Activated naive CD4-positive, alpha-beta T cell treated with anti-CD3 and anti-CD28 coated beads, Interleukin-2, amount 50 U/mL, for 16 hours (primary cell): ENCODE measurements around the gene XPO6.

Source experiments
- DNase-seq: peaks from one replicate; pipeline ENCODE4 v3.0.0-alpha.2; 2020

Gene XPO6

DNA sequence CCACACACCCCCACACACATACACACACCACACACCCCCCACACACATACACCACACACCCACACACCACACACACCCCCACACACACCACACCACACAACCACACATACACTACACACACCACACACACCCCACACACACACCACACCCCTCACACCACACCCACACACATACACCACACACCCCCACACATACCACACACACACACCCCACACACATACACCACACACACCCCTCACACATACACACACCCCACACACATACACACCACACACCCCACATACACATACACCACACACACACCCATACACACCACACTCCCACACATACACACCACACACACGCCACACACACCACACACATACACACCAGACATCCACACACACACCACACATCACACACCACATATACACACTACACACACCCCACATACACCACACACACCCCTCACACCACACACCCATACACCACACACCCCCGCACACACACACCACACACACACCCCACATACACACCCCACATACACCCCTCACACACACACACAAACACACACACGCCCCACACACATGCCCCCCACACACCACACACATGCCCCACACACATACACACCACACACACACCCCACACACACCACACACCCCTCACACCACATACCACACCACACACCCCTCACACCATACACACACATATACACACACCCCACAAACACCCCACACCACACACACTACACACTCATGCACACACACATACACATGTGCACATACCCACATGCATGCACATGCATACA, 122.4 kb downstream of the XPO6 start:
- DNase-seq: no peak

DNA sequence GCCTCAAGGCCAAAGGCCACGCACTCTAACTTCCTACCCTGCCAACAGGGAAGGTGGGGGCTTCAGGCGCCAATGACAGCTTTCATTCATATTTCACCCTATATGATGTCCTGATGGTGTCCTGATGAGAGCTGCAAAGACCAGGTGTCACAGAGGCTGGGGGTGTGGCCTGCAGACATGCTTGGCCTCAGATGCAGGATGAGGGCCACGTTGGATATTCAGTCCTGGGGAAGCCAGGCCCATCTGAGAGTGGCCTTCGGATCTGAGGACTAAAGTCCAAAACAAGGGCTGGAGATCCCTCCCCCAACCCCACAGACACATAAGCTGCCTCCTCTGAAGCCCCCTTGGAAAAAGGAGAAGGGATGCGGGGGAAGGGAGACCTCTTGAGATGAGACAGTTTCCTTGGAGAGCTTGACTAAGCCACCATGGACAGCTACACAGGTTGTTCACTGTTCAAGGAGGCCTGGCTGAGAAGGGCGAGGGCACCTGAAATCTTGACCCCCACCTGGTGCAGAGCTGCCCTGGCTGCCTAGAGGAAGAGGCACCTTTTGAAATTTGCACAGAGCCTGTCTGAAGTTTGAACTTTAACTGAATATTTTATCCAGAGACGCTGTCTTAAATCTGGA, 124.0 kb downstream of the XPO6 start:
- no peak for DNase-seq

DNA sequence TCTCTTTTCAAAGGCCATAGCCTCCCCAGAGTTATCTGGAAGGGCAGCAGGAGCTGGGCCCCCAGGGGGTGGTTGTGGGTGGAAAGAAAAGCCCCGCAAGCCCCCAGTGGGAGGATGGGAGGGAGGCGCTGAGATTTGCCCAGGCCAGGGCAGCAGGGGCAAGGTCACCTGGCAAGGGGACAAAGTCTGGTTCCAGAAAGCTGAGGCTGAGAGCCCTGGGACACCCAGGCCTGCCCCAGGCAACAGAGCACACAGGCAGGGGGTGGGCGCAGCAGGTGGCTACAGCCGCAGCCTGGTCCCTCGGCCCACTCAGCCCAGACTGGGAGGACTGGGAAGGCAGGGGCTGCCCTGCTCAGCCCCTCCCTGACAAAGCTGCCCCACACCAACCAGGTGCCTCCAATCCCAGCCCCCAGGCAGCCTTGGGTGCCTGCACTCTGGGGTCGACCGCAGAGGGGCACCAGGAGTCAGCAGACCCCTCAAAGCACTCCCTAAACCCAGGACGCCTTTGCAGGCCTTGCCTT, 124.6 kb downstream of the XPO6 start:
- no peak for DNase-seq

DNA sequence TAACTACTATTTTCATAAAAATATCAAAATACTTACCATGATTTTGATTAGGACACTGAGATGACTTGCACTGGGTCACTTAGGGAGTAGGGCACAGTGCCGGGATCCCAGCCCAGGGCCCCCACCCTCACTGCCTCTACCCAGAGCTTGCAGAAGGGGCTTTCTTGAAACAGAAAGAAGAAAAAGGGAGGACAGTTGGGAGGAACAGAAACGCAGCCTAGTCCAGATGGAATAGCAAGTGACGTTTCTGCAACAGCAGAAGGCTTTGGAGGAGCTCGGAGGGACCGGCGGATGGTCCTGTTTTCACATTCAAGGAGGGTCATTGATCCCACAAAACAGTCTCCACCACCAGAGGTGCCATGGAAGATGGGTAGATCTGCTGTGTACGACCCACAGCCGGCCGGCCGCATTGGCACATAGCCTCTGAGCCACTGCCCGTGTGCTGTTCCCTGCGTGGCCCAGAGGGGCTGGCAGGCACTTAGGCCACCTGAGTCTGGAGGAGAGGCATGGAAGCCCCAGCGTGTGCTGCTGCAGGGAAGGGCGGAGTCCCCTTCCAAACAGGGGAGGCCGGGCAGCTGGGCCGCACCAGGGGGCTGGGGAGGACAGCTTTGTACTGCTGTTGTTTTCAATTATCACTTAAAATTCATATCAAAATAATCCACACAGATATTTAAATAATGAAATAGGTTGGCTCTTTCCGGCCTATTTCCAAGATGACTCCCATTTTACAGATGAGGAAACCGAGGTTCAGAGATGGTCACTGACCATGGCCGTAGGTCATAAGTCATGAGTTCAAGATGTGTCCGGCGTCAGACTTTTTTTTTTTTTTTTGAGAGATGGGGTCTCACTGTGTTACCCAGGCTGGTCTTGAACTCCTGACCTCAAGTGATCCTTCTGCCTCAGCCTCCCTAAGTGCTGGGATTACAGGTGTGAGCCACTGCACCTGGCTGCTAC, 125.3 kb downstream of the XPO6 start:
- DNase-seq: no peak

GRCh38 chr16:28085389-28086171, 126.2 kb downstream of the XPO6 start:
- no peak for DNase-seq

DNA sequence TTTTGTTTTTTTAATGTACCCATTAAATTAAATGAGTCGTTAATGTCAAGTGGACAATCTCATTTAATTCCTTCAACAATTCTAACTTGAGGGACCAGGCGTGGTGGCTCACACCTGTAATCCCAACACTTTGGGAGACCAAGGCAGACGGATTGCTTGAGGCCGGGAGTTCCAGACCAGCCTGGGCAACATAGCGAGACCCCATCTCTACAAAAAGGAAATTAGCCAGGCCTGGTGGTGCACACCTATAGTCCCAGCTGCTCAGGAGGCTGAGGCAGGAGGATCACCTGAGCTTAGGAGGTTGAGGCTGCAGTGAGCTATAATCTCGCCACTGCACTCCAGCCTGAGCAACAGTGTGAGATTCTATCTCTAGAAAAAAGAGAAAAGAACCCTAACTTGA, 127.6 kb downstream of the XPO6 start:
- DNase-seq: no peak

DNA sequence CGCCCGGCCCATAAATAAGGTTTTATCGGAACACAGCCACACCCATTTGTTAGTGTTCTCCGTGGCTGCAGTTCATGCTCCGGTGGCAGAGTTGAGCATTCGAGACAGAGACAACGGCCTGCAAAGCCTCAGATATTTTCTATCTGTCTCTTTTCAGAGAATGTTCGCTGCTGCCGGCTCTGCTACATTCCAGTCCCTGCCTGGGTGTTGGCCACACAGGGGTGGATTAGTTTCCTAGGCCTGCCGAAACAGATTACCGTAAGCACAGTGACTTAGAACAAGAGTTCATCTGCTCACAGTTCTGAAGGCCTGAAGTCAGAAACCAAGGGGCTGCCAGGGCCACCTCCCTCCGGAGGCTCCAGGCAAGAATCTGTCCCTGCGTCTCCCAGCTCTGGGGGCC, 129.1 kb downstream of the XPO6 start:
- no peak for DNase-seq

DNA sequence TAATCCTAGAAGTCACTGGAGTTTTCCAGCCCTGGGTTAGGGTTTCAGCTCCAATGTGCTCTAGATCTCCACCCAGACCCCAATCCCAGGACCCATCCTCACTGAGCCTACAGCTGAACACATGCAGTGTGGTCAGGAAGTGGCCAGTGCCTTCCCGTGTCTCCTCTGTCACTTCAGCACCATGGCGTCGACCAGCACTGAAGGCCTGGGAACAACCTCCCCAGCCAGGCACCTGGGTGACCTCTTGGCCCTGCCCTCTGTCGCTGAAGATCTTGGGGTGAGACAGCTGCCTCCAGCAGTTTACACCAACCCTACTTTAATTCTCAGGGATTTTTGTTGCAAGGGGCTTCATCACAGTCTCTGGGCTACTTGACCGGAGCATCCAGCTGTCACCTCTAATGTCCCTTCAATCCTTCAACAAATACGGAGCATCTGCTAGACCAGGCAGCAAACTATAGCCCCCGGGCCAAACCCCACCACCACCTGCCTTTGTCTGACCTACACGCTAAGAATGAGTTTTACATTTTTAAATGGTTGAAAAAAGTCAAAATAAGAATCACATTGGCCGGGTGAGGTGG, 130.3 kb downstream of the XPO6 start:
- DNase-seq: no peak

GRCh38 chr16:28078261-28078660, 133.5 kb downstream of the XPO6 start:
- DNase-seq: no peak

- no peak for DNase-seq
These were observed 137.9 kb downstream of the XPO6 start for GRCh38 chr16:28073836-28074235.

DNA sequence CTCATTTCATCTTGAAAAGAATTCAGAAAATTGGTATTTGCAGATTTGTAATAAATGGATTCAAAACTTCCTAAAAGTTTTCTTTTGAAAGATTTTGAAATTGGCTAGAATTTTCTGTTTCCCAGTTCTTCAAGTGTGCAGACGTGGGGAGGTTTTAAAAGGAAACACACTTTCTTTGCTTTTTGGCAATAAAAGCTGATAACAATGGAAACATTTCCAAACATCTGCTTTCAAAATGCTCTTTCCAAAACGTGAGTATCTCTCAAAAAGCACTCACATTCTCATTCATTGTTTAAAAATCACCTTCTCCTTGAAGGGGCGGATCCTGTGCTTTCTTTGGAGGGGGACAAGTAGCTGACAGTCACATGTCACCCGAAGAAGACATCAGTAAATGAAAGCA, 139.7 kb downstream of the XPO6 start:
- no peak for DNase-seq

DNA sequence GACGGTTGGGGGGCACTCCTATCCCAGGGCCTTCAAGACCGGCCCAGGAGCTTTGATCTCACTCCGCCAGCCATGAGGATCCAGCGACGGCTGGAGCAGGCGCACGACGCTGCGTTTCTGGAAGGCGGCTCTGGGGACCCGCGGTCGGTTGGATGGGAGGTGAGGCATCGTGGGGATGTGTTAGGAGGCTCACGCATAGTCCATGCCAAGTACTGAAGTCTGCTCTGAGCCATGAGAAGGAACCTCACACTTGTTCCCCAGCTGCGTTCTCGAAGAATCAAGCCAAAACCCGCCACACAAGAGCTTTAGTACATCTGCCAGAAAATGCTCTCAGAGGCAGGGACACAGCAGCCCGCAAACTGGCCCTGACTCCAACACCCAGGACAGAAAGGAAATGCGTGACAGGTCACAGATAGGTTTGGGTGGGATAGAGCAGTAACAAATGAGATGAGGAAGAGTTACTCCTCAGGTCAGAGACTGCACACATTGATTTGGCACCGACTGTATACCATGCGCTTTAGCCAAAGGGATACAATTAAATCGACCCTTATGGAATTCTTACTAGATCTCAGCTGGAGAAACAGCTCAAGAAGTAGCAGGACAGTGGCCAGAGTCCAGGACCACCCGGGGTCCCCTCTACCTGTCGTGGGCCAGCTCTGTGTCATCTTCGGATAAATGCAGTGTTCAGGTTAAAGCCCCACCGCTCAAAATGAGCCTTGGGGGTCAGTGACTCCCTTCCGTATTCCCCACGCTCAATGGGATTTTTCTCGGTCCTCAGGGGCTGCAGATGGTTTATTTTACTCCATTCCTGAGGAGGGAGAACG, 141.6 kb downstream of the XPO6 start:
- no peak for DNase-seq

GRCh38 chr16:28068976-28069375, 142.8 kb downstream of the XPO6 start:
- no peak for DNase-seq

DNA sequence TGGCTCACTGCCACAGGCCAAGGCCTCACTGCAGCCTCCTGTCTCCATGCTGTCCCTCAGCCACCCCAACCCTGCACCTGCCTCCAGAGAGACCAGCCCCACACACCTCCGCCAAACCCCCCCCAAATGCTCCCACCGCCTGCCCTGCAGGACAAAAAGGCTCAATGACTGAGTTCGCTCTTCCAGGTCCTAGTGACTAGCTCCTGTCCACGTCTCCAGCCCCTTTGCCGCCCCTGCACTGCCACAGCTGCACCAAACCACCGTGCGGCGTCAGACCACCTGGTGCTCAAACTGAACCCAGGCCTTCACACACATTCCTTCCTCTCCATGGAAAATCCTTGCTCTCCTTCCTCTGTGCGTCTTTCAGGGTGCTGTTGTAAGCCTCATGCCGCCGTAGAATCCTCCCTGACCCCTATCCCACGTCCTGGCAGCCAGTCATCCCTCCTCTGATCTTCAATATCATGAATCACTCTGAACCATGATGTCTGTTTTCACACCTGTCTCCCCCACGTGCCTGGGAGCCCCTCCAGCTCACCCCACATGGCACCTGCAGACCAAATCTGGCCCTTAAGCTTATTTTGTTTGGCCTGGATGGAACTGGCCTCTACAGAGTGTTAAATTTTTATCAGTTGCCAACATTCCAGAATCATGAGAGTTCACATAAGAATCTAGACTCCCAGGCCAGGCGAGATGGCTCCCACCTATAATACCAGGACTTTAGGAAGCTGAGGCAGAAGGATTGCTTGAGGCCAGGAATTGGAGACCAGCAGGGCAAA, 144.0 kb downstream of the XPO6 start:
- DNase-seq: no peak

GRCh38 chr16:28064706-28065249, 147.0 kb downstream of the XPO6 start:
- DNase-seq: no peak

- no peak for DNase-seq
These were observed 147.6 kb downstream of the XPO6 start for GRCh38 chr16:28064150-28064549.

- DNase-seq: no peak
These were observed 148.1 kb downstream of the XPO6 start, which contains the start of gene GSG1L for GRCh38 chr16:28063591-28064061. Gene GSG1L, minus strand, starts transcription at chr16:28063714. Its CDS starts 290 bp downstream, at chr16:28063424.

DNA sequence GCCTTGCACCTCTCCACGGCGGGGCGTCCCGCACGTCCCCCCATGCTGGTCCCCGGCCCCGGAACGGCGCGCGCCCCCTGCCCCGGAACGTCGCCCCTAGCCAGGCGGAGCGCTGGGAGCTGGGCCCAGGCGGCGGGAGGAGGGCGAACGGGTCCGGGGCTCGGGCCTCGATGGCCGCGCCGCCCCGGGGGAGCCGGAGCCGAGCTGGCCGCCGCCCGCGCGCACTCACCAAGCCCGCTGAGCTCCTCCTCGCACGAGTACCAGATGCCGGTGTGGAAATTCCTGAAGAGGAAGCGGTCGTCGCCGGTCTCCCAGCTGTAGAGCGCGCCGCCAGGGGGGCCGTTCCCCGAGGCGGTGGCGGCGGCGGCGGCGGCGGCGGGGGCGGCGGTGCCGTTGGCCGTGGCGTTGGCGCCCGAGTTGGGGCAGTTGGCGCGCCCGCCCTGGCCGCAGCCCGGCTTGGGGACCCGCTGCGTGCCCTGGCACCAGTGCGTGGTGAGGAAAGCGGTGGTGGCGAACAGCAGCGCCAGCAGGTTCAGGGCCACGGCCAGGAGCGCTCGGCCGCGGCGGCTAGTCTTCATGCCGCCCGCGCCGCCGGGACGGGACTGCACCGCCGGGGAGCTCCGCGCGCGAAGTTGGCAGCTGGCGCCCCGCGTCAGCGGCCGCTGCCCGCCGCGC, 148.8 kb downstream of the XPO6 start:
- no peak for DNase-seq

- no peak for DNase-seq
These were observed 149.4 kb downstream of the XPO6 start for GRCh38 chr16:28062261-28062846.
